Choroid plexus epithelial cell (primary cell): ENCODE results near the gene CDHR3.

Experiments used
- DNase-seq: peaks from one replicate; pipeline ENCODE4 v3.0.0-alpha.2; 2010; ENCODE audit warnings: low read depth
- H3K4me3 ChIP-seq: 2 replicates; pipeline ENCODE4 v1.5.1; 2011; ENCODE audit warnings: low read depth, mild to moderate bottlenecking, control low read depth, low read length, moderate library complexity
- TF ChIP-seq, protein P1 (sequence below): conservative IDR thresholded peaks from 2 replicates; pipeline ENCODE4 v1.5.1; 2011; ENCODE audit warnings: low read depth, mild to moderate bottlenecking, control low read depth, inconsistent platforms, low read length, moderate library complexity

The CDHR3 gene

DNA sequence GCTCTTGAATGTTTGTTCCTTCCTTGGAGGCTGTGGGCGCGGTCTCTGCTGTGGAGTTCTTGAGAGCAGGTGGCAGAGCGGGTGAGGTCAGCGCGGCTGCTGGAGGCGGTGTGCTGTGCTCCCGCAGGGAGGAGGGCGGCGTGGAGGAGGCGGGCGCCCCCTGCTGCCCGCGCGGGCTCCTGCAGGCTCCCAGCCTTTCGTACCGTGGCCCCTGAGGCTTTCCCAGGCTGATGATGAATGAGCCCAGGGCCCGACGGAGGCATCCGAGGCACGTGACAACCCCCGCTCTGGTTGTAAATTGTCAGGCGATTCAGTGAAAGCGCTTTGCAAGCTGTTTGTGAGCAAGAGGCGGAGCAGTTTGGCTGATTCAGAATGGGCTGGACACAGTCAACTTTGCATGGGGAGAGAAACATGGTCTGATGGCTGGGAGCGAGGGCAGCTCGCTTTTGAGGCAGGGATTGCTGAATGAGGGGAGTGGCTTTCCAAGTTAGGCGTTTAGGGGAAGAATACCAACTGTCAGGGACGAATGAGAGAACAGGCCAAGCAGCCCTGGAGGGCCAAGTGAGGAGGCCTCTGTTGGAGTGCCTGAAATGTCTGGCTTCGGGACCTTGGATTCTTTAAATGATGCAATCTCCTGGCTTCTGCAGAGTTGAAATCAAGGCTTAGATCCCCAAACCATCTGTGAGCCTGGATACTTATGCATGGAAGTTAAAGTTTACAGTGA, 46.6 kb downstream of the CDHR3 start:
- peak; percentile 96 for DNase-seq
- H3K4me3 ChIP-seq, result no peak overlapping the region
- TF ChIP-seq, protein P1, sequence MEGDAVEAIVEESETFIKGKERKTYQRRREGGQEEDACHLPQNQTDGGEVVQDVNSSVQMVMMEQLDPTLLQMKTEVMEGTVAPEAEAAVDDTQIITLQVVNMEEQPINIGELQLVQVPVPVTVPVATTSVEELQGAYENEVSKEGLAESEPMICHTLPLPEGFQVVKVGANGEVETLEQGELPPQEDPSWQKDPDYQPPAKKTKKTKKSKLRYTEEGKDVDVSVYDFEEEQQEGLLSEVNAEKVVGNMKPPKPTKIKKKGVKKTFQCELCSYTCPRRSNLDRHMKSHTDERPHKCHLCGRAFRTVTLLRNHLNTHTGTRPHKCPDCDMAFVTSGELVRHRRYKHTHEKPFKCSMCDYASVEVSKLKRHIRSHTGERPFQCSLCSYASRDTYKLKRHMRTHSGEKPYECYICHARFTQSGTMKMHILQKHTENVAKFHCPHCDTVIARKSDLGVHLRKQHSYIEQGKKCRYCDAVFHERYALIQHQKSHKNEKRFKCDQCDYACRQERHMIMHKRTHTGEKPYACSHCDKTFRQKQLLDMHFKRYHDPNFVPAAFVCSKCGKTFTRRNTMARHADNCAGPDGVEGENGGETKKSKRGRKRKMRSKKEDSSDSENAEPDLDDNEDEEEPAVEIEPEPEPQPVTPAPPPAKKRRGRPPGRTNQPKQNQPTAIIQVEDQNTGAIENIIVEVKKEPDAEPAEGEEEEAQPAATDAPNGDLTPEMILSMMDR, result peak; percentile 80

DNA sequence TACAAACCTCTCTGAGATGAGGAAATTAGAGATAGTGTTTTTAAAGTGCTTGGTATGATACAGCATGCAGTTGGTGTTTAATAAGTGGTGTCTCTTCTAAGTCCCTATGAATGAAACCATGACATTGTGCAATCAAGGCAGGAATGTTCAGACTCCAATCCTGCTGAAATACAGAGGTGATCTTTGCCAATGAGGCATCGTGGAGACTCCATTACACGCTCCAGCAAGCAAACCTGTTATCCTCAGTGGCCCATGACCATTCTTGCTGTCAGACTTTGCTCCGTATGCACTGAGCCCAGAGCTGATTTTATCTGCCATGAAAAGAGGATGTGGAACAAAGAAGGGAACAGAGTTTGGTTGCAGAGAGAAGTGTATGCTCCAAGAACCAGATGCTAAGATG, 47.3 kb downstream of the CDHR3 start:
- no peak for DNase-seq
- H3K4me3 ChIP-seq, result no peak overlapping the region
- TF ChIP-seq, protein P1, result no peak

DNA sequence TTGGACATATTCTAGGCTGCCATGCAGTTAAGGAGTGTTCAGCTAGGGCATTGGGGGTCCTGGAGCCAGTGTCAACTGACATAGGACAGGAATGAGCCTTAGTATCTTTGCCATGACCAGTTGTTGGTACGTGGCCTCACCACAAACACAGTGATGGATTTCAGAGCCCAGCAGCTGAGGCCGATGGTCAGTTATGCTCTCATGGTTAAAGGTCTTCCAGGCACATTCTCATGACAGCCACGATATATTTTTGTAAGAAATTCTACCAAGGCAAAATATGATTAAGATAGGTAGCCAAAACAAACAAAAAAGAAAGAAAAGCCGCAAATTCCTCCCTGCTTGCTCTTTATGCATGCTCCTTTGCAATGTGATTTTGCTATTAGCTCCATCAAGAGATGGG, 47.8 kb downstream of the CDHR3 start:
- DNase-seq, result peak; percentile 70
- no peak overlapping the region for H3K4me3 ChIP-seq
- TF ChIP-seq, protein P1, result no peak

DNA sequence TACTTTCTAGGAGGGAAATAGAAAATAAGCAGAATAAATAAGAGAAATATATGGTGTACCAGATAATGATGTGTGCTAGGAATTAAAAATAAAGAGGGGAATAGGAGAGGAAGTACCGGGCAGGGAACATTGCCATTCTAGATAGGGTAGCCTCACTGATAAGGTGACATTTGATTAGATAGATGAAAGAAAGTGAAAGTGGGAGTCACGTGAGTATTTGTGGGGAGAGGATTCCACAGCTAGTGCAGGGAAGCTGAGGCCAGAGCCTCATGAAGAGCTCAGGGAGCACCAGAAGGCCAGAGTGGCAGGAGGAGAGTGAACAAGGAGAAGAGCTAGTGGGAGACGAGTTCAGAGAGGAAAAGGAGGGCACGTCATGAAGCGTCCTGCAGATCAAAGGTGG, 49.1 kb downstream of the CDHR3 start:
- TF ChIP-seq, protein P1, result no peak
- no peak overlapping the region for H3K4me3 ChIP-seq

DNA sequence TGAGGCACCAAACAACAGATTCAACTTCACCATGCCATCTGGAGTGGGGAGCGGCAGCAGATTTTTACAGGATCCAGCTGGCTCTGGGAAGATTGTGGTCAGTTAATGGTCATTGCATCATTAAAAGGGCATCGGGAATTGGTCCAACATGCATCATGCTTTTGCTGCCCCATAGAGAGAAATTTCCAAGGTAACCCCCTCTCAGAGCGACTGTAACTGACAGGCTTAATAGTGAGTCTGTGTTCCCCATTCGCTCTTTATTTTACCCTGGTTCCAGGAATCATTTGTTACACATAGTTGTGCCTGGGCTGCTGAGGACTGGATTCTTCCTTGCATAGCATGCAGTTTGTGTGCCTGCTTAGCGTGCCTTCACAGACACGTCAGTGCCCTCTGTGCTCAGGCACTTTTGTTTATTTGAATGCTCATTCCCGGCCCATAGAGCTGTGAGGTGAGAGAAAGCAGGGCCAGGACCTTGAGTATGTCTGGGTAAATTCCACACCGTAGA, 49.9 kb downstream of the CDHR3 start:
- DNase-seq, result peak; percentile 59
- no peak overlapping the region for H3K4me3 ChIP-seq
- TF ChIP-seq, protein P1, result no peak

More for the DNA sequence above, 49.1 kb downstream of the CDHR3 start:
- no peak for DNase-seq

DNA sequence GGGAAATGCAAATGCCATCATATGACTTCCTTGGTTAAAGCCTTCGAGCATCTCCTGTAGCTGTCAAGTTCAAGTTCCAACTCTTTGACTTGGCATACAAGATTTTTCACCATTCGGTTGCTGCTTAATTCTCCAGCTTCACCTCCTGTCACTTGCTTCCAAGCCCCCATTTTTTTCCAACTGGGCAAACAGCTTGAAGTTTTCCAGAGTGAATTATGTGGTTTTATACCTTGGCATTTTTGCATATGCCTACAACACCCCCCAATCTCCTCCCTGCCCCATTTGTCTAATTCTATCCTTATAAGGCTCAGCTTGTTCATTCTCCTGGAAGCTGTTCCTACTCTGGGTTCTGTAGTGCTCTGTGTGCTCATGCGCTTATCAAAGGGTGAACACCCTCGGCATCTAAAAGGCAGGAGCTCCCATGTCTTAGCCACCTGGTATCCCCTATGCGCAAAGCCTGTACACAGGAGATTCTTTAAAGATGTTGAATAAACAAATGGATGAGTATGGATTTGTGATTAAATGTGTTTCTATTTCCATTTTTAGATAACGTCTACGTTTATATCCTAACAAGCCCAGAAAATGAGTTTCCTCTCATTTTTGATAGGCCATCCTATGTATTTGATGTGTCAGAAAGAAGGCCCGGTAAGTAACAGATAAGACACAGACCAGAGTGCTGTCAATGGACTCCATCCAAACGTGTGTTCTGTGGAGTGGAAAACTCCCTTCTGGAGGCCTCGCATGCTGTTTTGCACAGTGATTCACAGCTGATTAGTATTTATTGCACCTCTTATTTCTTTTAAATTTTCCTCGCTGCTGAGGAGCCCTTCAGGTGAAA, 52.5 kb downstream of the CDHR3 start:
- DNase-seq, result peak; percentile 20
- no peak overlapping the region for H3K4me3 ChIP-seq
- TF ChIP-seq, protein P1, result no peak
